ENCODE results near the gene SEL1L. TPM values are rescaled to one million over a fixed set of nuclear protein-coding genes. Genes with fewer than 3 reads are reported as not detected.

Gene SEL1L
- polyA plus RNA-seq, 3 donors: 8.9 to 81.7 (median 21.0) TPM

DNA sequence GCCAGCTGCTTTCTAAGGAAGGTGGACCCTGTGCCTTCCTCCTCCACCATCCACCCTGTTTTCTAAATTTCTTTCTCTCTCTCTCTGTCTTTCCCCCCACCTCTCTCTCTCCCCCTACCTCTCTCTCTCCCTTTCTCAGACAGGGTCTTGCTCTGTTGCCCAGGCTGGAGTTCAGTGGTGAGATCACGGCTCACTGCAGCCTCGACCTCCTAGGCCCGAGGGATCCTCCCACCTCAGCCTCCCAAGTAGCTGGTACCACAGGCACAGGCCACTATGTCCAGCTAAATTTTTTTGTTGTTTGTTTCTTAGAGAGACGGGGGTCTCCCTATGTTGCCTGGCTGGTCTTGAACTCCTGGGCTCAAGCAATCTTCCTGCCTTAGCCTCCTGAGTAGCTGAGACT is 73.7 kb downstream of the SEL1L start:
- WGBS, 3 donors: 89 to 98% (median 93%) methylated on average over 4 of the region's 4 CpGs
- H3K27ac ChIP-seq (ENCODE audit: low read depth, low read length): no peak overlapping the region

DNA sequence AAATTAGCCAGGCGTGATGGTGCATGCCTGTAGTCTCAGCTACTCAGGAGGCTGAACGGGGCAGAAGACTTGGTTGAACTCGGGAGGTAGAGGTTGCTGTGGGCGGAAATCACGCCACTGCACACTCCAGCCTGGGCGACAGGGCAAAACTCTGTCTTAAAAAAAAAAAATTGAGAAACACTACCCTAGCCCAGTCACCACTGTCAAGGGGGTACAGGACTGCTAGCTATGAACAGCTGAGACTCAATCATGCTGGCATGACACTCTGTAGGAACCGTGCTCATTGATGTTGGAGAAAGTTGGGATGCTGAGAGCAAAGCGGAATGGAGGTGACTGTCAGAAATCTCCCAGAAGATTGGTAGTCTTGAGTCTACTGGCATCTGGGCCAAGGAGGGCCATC is 75.3 kb downstream of the SEL1L start:
- 92 to 97% (median 97%) methylated on average over 8 of the region's 8 CpGs for WGBS, 3 donors
- no peak overlapping the region for H3K27ac ChIP-seq (ENCODE audit: low read depth, low read length)

DNA sequence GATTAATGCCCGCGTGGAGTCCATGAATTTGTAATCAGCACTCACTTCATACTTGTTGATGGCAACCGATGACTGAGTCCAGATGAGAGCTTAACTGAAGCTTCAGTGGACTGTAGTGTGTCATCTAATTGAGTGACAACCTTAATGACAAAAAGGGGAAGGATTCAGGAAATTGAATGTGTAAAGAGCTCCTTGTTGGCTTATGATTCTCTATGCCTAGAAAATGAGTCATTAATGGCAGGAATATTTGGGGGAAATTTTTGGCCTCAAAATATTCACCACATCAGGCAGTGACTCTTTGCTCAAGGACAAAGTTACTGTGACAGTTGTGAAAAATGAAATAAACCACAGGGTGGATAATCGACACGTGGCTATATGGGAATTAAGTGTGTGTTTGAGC is 78.3 kb downstream of the SEL1L start:
- 62 to 88% (median 84%) methylated on average over 5 of the region's 5 CpGs for WGBS, 3 donors
- no peak overlapping the region for H3K27ac ChIP-seq (ENCODE audit: low read depth, low read length)

DNA sequence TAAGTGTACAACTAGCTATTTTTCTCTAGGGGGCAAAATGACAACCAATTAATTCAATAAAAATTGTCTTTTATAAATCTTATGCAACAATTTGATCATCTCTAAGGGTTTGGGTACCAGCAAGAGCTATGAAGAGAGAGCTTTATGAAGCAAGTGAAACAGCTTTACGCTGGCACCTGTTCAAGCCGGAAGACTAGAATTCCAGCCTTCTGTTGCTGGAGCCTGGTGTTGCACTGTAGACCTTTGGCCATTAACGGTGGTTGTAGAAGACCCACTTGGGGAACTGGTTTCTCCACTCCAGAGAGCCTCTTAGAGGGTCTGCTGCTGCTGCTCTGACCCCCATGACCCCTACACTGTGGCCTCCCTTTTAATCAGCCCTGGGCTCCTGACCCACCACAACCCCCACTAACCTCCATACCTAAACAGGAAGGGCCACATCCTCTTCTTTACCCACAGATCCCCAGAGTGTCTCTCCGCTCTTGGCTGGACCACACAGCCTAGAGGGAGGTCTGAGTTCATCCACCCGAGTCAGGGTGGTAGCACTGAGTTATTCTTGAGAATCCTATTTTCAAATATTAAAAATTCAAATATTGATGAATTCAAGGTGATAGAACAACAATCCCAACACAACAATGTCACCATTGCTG is 79.0 kb downstream of the SEL1L start:
- H3K27ac ChIP-seq (ENCODE audit: low read depth, low read length): no peak overlapping the region
- WGBS, 3 donors: 73 to 80% (median 78%) methylated on average over 5 of the region's 5 CpGs

DNA sequence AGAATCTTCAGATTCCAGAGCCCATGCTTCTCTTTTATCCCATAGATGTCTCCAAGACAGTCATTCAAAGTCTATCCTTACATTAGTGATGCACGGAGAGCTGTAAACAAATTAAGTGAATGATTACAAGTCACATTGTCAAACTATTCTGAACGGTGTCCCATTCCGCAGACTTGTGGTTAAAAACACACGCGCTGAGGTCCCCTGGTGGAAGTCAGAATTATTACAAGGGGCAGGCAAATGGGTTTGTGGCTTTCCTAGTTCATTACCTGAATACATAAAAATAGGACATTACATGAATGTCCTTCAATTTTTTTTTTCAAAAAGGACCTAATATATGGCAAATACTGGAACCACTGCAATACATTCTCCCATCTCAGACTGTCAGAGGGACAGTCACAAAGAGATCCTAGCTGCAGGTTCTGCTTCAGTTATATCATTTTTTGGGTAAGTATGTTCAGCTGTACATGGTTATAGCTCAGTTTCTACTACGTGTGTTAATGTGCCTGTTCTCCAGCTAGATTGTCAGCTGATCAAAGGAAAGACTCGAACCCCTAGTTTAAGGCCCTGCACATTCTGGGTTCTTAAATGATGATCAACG is 80.4 kb downstream of the SEL1L start:
- no peak overlapping the region for H3K27ac ChIP-seq (ENCODE audit: low read depth, low read length)
- WGBS, 3 donors: 15 to 25% (median 21%) methylated on average over 8 of the region's 8 CpGs

DNA sequence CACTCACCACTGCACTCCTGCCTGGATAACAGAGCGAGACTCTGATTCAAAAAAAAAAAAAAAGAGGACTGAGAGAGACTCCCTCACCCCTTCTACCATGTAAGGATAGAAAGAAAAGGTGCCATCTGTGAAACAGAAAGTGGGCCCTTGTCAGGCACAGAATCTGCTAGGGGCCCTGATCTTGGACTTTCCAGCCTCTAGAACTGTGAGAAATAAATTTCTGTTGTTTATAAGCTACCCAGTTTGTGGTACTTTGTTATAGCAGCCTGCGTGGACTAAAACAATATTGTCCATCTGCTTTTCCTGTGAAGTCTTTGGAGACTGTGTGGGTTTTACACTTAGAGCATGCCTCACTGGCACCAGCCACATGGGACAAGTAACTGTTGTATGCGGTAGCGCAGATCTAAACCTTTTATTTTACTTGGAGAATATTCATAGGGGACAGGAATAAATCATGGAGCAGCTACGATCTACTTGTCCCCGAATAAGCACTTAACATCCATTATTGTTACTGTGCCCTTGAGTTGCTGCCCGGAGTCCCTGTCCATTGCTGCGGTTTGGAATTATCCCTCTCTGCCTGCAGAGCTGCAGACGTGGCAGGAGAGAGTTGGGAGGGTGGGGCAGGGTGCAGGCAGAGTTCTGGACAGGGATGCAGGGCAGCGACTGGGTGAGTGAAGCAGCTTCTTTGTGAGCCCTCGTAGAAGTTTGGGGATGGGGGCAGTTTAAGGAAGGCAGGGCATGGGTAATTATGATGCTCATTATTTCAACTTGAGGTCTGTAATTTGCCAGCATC is 81.1 kb downstream of the SEL1L start:
- H3K27ac ChIP-seq (ENCODE audit: low read depth, low read length): no peak overlapping the region
- WGBS, 3 donors: 63 to 72% (median 66%) methylated on average over 11 of the region's 11 CpGs

DNA sequence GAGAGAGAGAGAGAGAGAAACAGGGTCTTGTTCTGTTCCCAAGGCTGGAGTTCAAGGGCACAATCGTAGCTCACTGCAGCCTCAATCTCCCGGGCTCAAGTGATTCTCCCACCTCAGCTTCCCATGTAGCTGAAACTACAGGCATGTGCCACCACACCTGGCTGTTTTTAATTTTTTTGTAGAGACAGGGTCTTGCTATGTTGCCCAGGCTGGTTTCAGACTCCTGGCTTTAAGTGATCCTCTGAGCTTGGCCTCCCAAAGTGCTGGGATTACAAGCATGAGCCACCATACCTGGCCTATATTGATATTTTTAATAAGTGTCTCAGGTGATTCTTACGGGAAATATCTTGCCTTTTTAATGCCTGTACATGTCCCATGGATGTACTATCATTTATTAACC is 82.7 kb downstream of the SEL1L start:
- no peak overlapping the region for H3K27ac ChIP-seq (ENCODE audit: low read depth, low read length)
- WGBS, 3 donors: 47 to 91% (median 91%) methylated on average over 3 of the region's 3 CpGs

DNA sequence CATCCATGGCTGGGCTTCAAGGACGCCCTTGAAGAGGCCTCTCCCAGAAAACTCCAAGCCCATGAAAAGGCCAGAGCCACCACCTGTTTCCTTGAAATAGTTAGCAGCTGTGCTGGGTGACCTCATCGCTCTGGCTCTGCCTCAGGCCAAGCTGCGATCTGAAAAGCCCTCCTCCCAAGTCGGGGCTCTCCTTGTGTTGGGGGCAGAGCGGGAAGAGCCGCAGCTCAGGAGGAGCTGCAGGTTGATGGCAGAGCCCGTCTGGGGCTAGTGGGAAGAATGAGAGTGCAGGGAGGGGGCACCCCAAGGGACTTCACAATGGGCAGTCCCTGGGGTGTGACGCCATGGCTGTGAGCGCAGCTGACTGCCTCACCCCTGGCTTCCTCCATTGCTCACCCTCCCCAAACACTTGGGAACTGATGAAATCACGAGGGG is 83.5 kb downstream of the SEL1L start:
- 51 to 57% (median 57%) methylated on average over 10 of the region's 10 CpGs for WGBS, 3 donors
- no peak overlapping the region for H3K27ac ChIP-seq (ENCODE audit: low read depth, low read length)

DNA sequence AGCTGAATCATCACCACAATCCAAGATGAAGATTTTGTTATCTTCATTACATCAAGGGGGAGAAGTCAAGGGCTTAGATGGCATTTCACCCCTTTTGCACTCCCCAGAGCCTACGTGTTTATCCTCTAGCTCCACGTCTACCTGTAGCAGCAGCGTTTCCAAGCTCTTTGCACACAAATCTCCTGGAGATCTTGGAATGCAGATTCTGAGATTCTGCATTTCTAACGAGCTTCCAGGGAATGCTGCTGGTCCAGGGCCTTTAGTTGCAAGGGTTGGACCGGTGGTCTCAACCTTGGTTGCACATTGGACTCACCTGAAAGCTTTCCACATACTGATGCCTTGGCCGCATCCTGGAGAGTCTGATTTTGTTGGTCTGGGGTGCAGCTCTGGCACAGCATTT is 84.1 kb downstream of the SEL1L start:
- 58 to 77% (median 71%) methylated on average over 6 of the region's 6 CpGs for WGBS, 3 donors
- no peak overlapping the region for H3K27ac ChIP-seq (ENCODE audit: low read depth, low read length)

DNA sequence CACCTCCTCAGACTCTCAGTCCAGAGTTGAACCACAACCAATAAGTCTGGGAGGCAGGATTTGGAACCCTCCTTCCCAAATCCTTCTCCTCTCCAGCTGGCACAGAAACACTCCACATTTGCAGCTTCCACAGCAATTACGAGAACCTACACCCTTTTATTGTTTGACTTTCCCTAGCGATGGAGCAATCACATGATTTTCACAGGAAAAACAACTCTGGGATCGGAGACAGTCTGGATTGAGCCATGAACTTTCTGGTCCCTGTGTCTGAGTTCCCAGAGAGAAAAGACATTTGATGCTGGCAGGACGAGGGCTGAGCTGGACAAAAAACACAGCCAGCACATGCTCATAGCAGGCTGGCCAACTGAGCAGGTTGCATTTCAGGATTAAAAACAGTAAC is 84.5 kb downstream of the SEL1L start:
- WGBS, 3 donors: 13 to 42% (median 40%) methylated on average over 4 of the region's 4 CpGs
- H3K27ac ChIP-seq (ENCODE audit: low read depth, low read length): no peak overlapping the region

DNA sequence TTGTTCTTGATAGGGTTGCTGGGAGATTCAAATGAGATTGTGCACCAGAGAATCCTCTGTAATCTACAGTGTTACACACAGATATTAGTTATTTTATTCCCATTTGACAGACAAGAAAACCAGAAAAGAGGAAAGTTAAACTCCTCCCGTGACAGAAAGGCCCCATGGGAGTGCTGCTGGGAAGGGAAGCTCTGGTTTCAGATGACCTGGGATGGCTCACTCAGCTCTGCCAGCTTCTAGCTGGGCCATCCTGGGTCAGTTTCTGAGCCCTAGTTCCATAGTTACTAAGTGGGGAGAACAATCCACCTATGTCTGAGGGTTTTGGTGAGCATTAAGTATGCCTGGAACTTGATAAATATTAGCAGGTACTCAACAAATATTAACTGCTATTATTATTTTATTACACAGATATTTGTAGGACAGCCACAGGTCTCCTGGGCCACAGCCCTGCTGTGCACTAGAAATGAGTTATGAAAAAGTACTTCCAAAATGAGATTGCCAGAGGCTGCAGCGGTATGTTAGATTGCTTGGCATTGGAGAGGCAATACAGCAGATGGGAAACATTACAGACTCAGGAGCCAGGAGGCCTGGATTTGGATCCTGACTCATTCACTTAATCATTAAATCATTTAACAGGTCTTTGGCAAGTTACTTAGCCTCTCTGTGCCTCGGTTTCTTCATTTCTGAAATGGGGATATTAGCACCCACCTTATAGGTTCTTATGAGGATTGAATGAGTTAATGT is 86.5 kb downstream of the SEL1L start:
- no peak overlapping the region for H3K27ac ChIP-seq (ENCODE audit: low read depth, low read length)
- 65 to 81% (median 69%) methylated on average over 3 of the region's 3 CpGs for WGBS, 3 donors

DNA sequence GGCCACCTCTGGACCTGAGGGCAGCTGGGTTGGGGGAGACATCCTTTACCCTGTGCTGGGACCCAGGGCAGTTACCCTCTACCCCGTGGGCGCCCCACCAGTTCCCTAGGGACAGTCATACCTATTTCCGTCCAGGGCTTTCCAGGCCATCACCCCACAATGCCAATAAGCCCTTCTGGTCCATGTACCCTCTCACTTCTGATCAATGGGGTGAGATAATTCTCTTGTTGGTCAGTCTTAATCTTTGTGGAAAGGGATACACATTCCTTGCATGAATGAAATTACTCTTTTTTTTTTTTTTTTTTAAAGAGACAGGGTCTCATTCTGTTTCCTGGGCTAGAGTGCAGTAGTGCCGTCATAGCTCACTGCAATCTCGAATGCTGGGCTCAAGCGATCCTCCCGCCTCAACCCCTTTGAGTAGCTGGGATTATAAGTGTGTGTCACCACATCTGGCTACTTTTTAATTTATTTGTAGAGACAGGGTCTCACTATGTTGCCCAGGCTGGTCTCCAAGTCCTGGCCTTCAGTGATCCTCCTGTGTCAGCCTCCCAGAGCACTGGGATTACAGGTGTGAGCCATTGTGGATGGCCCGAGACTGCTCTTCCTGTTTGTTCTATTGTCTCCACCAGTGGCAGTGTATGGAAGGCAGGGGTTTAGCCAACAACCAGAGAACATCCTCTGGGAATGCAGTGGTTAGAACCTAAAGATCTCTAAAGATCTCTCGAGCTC is 87.2 kb downstream of the SEL1L start:
- WGBS, 3 donors: 85 to 87% (median 86%) methylated on average over 9 of the region's 9 CpGs
- no peak overlapping the region for H3K27ac ChIP-seq (ENCODE audit: low read depth, low read length)

DNA sequence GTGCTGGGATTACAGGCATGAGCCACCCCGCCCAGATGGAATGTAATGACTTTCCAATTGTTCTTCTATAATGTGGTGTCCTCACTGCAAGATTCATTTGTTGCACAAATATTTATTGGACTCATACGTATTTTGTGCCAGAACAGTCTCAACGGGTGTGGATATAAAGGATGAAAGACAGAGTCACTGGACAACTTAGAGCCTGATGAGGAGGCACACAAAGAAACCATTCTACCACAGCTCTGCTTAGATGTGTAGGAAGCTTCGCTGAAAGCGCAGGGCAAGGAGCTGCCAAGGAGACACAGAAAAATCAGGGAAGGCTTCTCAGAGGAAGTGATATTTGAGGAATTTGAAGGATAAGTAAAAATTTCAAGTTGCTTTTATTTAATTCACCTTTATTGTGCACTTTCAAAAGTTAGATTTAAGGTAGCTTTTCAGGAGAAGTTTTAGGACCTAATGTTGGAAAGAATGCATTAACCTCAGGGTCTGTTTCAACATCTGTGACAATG is 92.0 kb downstream of the SEL1L start:
- H3K27ac ChIP-seq (ENCODE audit: low read depth, low read length): no peak overlapping the region
- WGBS, 3 donors: 70 to 91% (median 88%) methylated on average over 5 of the region's 5 CpGs

DNA sequence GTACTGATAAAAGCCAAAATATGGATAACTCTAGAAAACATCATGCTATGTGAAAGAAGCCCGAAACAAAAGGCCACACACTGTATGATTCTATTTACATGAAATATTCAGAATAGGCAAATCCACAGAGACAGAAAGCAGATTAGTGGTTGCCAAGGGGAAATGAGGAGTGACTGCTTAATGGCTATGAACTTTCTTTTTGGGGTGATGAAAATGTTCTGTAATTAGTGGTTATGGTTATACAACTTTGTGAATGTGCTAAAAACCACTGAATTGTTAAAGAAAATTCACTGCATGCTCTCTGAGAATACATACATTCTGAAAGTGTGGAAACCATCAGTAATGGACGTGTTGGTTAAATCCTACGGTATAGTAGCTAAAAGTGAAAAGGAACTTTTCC is 93.6 kb downstream of the SEL1L start:
- 82 to 88% (median 83%) methylated on average over 3 of the region's 3 CpGs for WGBS, 3 donors
- no peak overlapping the region for H3K27ac ChIP-seq (ENCODE audit: low read depth, low read length)

DNA sequence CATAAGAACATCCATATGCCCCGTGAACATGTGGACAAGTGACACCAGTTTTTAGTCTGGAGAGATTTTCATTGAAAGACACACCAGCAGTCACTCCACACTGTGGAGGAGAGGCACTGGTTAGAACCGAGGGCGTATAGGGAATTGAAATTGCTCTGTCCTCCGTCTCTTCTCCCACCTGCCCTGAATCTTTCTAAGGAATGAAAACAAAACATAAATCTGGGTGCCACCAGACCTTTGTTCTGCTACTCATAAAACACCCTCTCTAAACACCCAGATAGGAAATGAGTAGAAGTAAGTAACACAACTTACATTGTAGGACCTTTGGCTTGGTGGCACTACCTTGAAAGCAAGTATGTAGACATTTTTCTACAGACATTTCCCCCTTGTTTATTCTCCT is 96.4 kb downstream of the SEL1L start:
- WGBS, 3 donors: 30 to 44% (median 36%) methylated on average over 4 of the region's 4 CpGs
- H3K27ac ChIP-seq (ENCODE audit: low read depth, low read length): no peak overlapping the region

DNA sequence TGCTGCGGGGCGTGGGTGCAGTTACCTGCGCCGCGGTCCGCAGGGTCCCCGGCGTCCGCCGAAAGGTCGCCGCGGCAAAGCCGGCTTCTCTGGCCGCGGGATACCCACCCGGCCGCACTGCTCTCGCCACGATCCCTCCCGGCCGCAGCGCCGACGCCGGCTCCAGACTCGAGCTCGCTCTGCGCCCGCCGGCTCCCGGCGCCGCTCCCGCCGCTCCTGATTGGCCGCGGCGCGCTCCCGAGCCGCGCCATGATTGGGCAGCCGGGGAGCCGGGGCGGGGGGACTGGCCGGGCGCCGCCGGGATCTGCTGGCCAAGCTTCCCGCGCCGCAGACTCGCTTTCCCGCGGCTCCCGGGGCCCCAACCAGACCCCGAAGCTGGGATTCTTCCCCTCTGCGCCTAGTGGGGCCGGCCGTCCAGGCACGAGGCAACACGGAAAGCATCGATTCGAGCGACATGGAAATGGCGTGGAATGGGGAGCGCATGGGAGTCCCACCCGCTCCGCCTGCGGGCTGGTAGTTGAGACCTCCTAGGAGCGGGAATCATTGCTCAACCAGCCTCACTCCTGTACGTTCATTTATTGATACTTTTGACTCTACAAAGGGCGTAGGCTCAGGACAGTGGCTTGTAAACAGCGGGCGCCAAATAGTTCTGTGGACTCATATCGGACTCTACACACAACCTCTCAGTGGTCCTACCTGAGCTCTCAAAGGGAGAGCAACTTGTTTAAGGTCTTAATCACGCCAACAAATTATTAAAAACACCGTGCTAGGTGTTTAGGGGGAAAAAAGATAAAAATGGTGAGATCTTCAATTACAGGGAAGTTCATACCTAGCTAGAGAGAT is 97.1 kb downstream of the SEL1L start:
- no peak overlapping the region for H3K27ac ChIP-seq (ENCODE audit: low read depth, low read length)
- WGBS, 3 donors: 1 to 4% (median 2%) methylated on average over 37 to 79 of the region's 79 CpGs

Measured in adipose tissue (tissue), 3 donors.